Renal pelvis (tissue), 4 donors: ENCODE results near the gene LCORL. TPM values are rescaled to one million over a fixed set of nuclear protein-coding genes. Genes with fewer than 3 reads are reported as not detected.
"Not testable (repeated sequence)": the region's sequence is repeated elsewhere in the genome, so short reads cannot be mapped to it uniquely, and the experiment has no call there.

Experiments used
- DNase-seq: peaks from one replicate; pipeline ENCODE4 v3.0.0-alpha.2; 2013
- polyA plus RNA-seq, 3 donors: library from polyadenylated mRNA; unstranded; fragments of 120-200 nt; gene quantifications; one replicate each; pipeline ENCODE4 v1.2.1, GENCODE V29; 2013; ENCODE audit not compliant: insufficient read length in 3 of 3

Gene LCORL
- polyA plus RNA-seq, 3 donors: 22.3 to 25.3 (median 24.9) TPM

GRCh38 chr4:18022572-18023050, 1.1 kb upstream of the LCORL start:
- no peak for DNase-seq

- no peak for DNase-seq
Measured at GRCh38 chr4:18021470-18021719, 160 bp downstream of the LCORL start.

GRCh38 chr4:18020671-18021469, 685 bp downstream of the LCORL start:
- DNase-seq: peak; percentile 78

GRCh38 chr4:18020145-18020670, 1.3 kb downstream of the LCORL start:
- peak; percentile 8 for DNase-seq

- DNase-seq: no peak
Measured at GRCh38 chr4:18014269-18014668, 7.3 kb downstream of the LCORL start.

- no peak for DNase-seq
Measured at GRCh38 chr4:18012807-18013462, 8.6 kb downstream of the LCORL start.

- DNase-seq: no peak
Measured at GRCh38 chr4:18012134-18012806, 9.3 kb downstream of the LCORL start.

GRCh38 chr4:18007625-18008024, 13.9 kb downstream of the LCORL start:
- DNase-seq: no peak

GRCh38 chr4:18006432-18006831, 15.1 kb downstream of the LCORL start:
- not testable (repeated sequence) for DNase-seq

GRCh38 chr4:17997129-17997528, 24.4 kb downstream of the LCORL start:
- no peak for DNase-seq

GRCh38 chr4:17995165-17995564, 26.4 kb downstream of the LCORL start:
- no peak for DNase-seq

GRCh38 chr4:17985832-17986231, 35.7 kb downstream of the LCORL start:
- DNase-seq: no peak

- no peak for DNase-seq
Measured at GRCh38 chr4:17981063-17981462, 40.5 kb downstream of the LCORL start.

- DNase-seq: no peak
Measured at GRCh38 chr4:17968721-17969120, 52.8 kb downstream of the LCORL start.

GRCh38 chr4:17967078-17967477, 54.5 kb downstream of the LCORL start:
- no peak for DNase-seq

GRCh38 chr4:17966312-17966711, 55.2 kb downstream of the LCORL start:
- no peak for DNase-seq

- DNase-seq: no peak
Measured at GRCh38 chr4:17964576-17964975, 57.0 kb downstream of the LCORL start.

- DNase-seq: no peak
Measured at GRCh38 chr4:17962171-17962570, 59.4 kb downstream of the LCORL start.

GRCh38 chr4:17961249-17961648, 60.3 kb downstream of the LCORL start:
- no peak for DNase-seq

GRCh38 chr4:17958181-17958580, 63.4 kb downstream of the LCORL start:
- DNase-seq: no peak

- DNase-seq: no peak
Measured at GRCh38 chr4:17957688-17958087, 63.9 kb downstream of the LCORL start.

- no peak for DNase-seq
Measured at GRCh38 chr4:17956245-17956644, 65.3 kb downstream of the LCORL start.

GRCh38 chr4:17945303-17945702, 76.3 kb downstream of the LCORL start:
- no peak for DNase-seq
